ENCODE data around the gene MEGF9.

DNA sequence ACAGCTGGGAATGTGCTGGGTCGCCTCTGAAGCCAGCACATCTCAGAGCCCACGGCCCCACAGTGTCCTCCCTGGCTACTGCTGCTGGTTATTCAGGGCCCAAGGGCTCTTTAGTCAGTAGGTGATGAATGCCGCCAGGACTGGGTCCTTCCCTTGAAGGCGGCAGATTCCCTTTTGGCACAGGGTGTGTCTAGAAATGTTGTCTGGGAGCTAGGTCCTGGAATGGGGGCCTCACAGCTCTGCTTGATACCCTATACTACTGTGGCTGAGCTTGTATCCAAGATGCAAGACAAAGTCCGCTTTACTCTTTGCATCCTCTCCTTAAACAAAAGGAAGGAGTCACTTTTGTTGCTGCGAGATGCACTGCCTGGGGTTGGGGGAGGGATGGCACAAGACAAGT lies 33.1 kb downstream of the MEGF9 start:
- TF ChIP-seq EZH2 (IDR thresholded peaks at IDR 0.05; ENCODE audit: borderline replicate concordance, low read length): no peak
- TF ChIP-seq, protein P1, sequence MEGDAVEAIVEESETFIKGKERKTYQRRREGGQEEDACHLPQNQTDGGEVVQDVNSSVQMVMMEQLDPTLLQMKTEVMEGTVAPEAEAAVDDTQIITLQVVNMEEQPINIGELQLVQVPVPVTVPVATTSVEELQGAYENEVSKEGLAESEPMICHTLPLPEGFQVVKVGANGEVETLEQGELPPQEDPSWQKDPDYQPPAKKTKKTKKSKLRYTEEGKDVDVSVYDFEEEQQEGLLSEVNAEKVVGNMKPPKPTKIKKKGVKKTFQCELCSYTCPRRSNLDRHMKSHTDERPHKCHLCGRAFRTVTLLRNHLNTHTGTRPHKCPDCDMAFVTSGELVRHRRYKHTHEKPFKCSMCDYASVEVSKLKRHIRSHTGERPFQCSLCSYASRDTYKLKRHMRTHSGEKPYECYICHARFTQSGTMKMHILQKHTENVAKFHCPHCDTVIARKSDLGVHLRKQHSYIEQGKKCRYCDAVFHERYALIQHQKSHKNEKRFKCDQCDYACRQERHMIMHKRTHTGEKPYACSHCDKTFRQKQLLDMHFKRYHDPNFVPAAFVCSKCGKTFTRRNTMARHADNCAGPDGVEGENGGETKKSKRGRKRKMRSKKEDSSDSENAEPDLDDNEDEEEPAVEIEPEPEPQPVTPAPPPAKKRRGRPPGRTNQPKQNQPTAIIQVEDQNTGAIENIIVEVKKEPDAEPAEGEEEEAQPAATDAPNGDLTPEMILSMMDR (conservative IDR thresholded peaks at IDR 0.05 in 1 of 2, IDR thresholded peaks at IDR 0.05 in 1 of 2; ENCODE audit: extremely low read depth in 1 of 2, insufficient read depth in 1 of 2, low read depth in 1 of 2, low read length in 2 of 2): no peak
